A549 (cell line): ENCODE results near the gene DDAH2. TPM values are rescaled to one million over a fixed set of nuclear protein-coding genes. Genes with fewer than 3 reads are reported as not detected.

Source experiments
- ATAC-seq, 2 experiments: fragments of 200-7000 bp in 1 of 2; fragments of >200 bp in 1 of 2; cut with Nextera tagmentation in 1 of 2; cut with Tn5 transposase in 1 of 2; 3 replicates each; pipeline versions ENCODE4 v1.8.0 to v1.9.1; 2018 to 2020; ENCODE audit warnings: mild to moderate bottlenecking in 1 of 2, moderate library complexity in 1 of 2
- CTCF ChIA-PET: fragments of 300-600 bp; sonication (Branson Sonifier 250); formaldehyde crosslinking; extraction: SDS; loops from one replicate; lab custom pipeline; 2021; ENCODE audit warnings: antibody characterized with exemption, inconsistent platforms; lab: Yijun Ruan, JAX
- POLR2A ChIA-PET: fragments of 350-600 bp; formaldehyde crosslinking; extraction: SDS; loops from one replicate; lab custom pipeline; 2021; ENCODE audit warnings: antibody characterized with exemption, inconsistent platforms; lab: Yijun Ruan, JAX
- DNase-seq, 2 experiments: peaks; one replicate each; pipeline versions ENCODE4 v3.0.0 to v3.0.0-alpha.2; 2011 to 2016; ENCODE audit warnings: low read depth in 1 of 2, low spot score in 1 of 2
- FAIRE-seq: peaks from 2 replicates; lab custom pipeline; 2011; peaks lifted over from hg19 to GRCh38; lab: Jason Lieb, UNC
- H3K27ac ChIP-seq, 2 experiments: fragments of >200 bp; sonication (Bioruptor Twin); formaldehyde crosslinking; 3 replicates each; pipeline ENCODE4 v1.5.1; 2016 to 2017
- H3K4me1 ChIP-seq: fragments of >200 bp; sonication (Bioruptor Twin); formaldehyde crosslinking; 3 replicates; pipeline ENCODE4 v1.6.1; 2016
- H3K4me2 ChIP-seq: fragments of >200 bp; sonication (Bioruptor Twin); formaldehyde crosslinking; 3 replicates; pipeline ENCODE4 v1.6.1; 2016
- H3K4me3 ChIP-seq: fragments of >200 bp; sonication (Bioruptor Twin); formaldehyde crosslinking; 3 replicates; pipeline ENCODE4 v1.5.1; 2016
- H3K9me3 ChIP-seq: fragments of >200 bp; sonication (Bioruptor Twin); formaldehyde crosslinking; 3 replicates; pipeline ENCODE4 v1.6.1; 2016
- CEBPB ChIP-seq, 2 experiments: fragments of >200 bp in 1 of 2; sonication (Bioruptor Twin) in 1 of 2; formaldehyde crosslinking in 1 of 2; IDR thresholded peaks; 2 replicates each; pipeline ENCODE4 v1.6.1; 2012 to 2016
- CHD4 ChIP-seq: fragments of 200-600 bp; sonication (generic); IDR thresholded peaks from 2 replicates; pipeline ENCODE4 v1.6.1; 2016; ENCODE audit warnings: antibody characterized with exemption, mild to moderate bottlenecking, borderline replicate concordance
- CTCF ChIP-seq: fragments of >200 bp; sonication (Bioruptor Twin); formaldehyde crosslinking; IDR thresholded peaks from 3 replicates; pipeline ENCODE4 v1.5.1; 2016
- EHF ChIP-seq: fragments of 250-450 bp; sonication (Bioruptor Pico); IDR thresholded peaks from 2 replicates; pipeline ENCODE4 v1.5.0; 2020; ENCODE audit warnings: mild to moderate bottlenecking
- EHMT2 ChIP-seq: fragments of 200-600 bp; sonication (generic); IDR thresholded peaks from 2 replicates; pipeline ENCODE4 v1.6.1; 2016; ENCODE audit warnings: antibody characterized with exemption, low read depth, mild to moderate bottlenecking, moderate library complexity
- ESRRA ChIP-seq: fragments of 150-350 bp; IDR thresholded peaks from 2 replicates; pipeline ENCODE4 v1.6.1; 2014; ENCODE audit warnings: mild to moderate bottlenecking, low read length, borderline replicate concordance
- FOSB ChIP-seq: fragments of 250-450 bp; sonication (Bioruptor Pico); IDR thresholded peaks from 2 replicates; pipeline ENCODE4 v1.5.0; 2020; ENCODE audit warnings: mild to moderate bottlenecking, moderate library complexity
- HDAC2 ChIP-seq: fragments of 200-600 bp; sonication (generic); IDR thresholded peaks from 2 replicates; pipeline ENCODE4 v1.6.1; 2016
- HOXB5 ChIP-seq: fragments of 250-450 bp; sonication (Bioruptor Pico); IDR thresholded peaks from 2 replicates; pipeline ENCODE4 v1.5.0; 2020; ENCODE audit warnings: mild to moderate bottlenecking, moderate library complexity
- JUNB ChIP-seq: fragments of >200 bp; sonication (Bioruptor Twin); formaldehyde crosslinking; IDR thresholded peaks from 2 replicates; pipeline ENCODE4 v1.6.1; 2016
- KDM1A ChIP-seq: fragments of 200-600 bp; sonication (generic); IDR thresholded peaks from 2 replicates; pipeline ENCODE4 v1.6.1; 2016; ENCODE audit warnings: low read depth, mild to moderate bottlenecking
- MYC ChIP-seq: IDR thresholded peaks from 2 replicates; pipeline ENCODE4 v1.6.1; 2012; ENCODE audit warnings: mild to moderate bottlenecking, inconsistent platforms, low read length, improper control_type of control experiment, borderline replicate concordance
- NFE2L2 ChIP-seq: fragments of 150-350 bp; conservative IDR thresholded peaks from 2 replicates; pipeline ENCODE4 v1.6.1; 2014; ENCODE audit warnings: low read length
- NPAS2 ChIP-seq: fragments of 250-450 bp; sonication (Bioruptor Pico); IDR thresholded peaks from 2 replicates; pipeline ENCODE4 v1.8.0; 2022; ENCODE audit warnings: mild to moderate bottlenecking, moderate library complexity, borderline replicate concordance
- PBX3 ChIP-seq: IDR thresholded peaks from 2 replicates; pipeline ENCODE4 v1.6.1; 2012
- POLR2AphosphoS2 ChIP-seq: conservative IDR thresholded peaks from 2 replicates; pipeline ENCODE4 v1.6.1; 2012; ENCODE audit warnings: low read length, improper control_type of control experiment, inconsistent platforms
- RAD21 ChIP-seq, 2 experiments: fragments of >200 bp in 1 of 2; sonication (Bioruptor Twin) in 1 of 2; formaldehyde crosslinking in 1 of 2; IDR thresholded peaks in 1 of 2; conservative IDR thresholded peaks in 1 of 2; 2 replicates in 1 of 2; 3 replicates in 1 of 2; pipeline ENCODE4 v1.6.1; 2012 to 2018; ENCODE audit warnings: inconsistent platforms in 1 of 2
- RFX5 ChIP-seq: fragments of 450-650 bp; IDR thresholded peaks from 2 replicates; pipeline ENCODE4 v1.7.1; 2014; ENCODE audit warnings: antibody characterized with exemption, mild to moderate bottlenecking, moderate library complexity
- TFCP2L1 ChIP-seq: fragments of 250-450 bp; sonication (Bioruptor Pico); IDR thresholded peaks from 2 replicates; pipeline ENCODE4 v1.5.0; 2021; ENCODE audit warnings: mild to moderate bottlenecking
- ZC3H11A ChIP-seq: fragments of 450-650 bp; IDR thresholded peaks from 2 replicates; pipeline ENCODE4 v1.6.1; 2014; ENCODE audit warnings: antibody characterized with exemption, mild to moderate bottlenecking
- ZNF302 ChIP-seq: fragments of 250-450 bp; sonication (Bioruptor Pico); IDR thresholded peaks from 2 replicates; pipeline ENCODE4 v1.9.0; 2021; ENCODE audit warnings: inconsistent platforms, mild to moderate bottlenecking, moderate library complexity
- WGBS: methylation state at CpG from one replicate; pipeline ENCODE4 v1.1.6; 2017; ENCODE audit errors: missing lambda C conversion rate; 5-methylcytosine and 5-hydroxymethylcytosine counted together
- polyA plus RNA-seq, 4 experiments: library from polyadenylated mRNA; depleted of rRNA in 3 of 4; stranded (reverse); fragments of >200 nt; fragmentation: RNase III in 1 of 4; extraction: RNeasy Plus Mini Kit Qiagen cat#74134 plus additional on column Dnase treatment in 1 of 4; gene quantifications; 2 replicates in 3 of 4; 3 replicates in 1 of 4; pipeline ENCODE4 v1.2.3, GENCODE V29; 2011 to 2017
- TF ChIP-seq, protein P1 (sequence below): IDR thresholded peaks from 2 replicates; pipeline ENCODE4 v1.6.1; 2012
- TF ChIP-seq, protein P2 (sequence below): fragments of 150-350 bp; IDR thresholded peaks from 2 replicates; pipeline ENCODE4 v1.6.1; 2014; ENCODE audit warnings: low read depth, mild to moderate bottlenecking, low read length

DDAH2 gene
- polyA plus RNA-seq, 2 of the 4 experiments (the other 2 are of a cell fraction), result 19.3 to 54.5 TPM

- no peak for DNase-seq
- TF ChIP-seq CTCF (no peak), HDAC2 (no peak), ZC3H11A (no peak), KDM1A (no peak), HOXB5 (no peak), PBX3 (no peak), EHF (CRISPR knock-in tag) (no peak)
- TF ChIP-seq, protein P1, sequence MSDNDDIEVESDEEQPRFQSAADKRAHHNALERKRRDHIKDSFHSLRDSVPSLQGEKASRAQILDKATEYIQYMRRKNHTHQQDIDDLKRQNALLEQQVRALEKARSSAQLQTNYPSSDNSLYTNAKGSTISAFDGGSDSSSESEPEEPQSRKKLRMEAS, result no peak
- TF ChIP-seq, protein P2, sequence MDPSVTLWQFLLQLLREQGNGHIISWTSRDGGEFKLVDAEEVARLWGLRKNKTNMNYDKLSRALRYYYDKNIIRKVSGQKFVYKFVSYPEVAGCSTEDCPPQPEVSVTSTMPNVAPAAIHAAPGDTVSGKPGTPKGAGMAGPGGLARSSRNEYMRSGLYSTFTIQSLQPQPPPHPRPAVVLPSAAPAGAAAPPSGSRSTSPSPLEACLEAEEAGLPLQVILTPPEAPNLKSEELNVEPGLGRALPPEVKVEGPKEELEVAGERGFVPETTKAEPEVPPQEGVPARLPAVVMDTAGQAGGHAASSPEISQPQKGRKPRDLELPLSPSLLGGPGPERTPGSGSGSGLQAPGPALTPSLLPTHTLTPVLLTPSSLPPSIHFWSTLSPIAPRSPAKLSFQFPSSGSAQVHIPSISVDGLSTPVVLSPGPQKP, result no peak
- no peaks in the 10 kb centered on the region for H3K9me3 ChIP-seq
- CTCF ChIA-PET, result interaction anchor here (1.3 to 2.0 kb wide), 4 partner anchors 10 to 45 kb away, joined by 3 to 6 read pairs (median 4); partner anchors contain the start of genes DDAH2 and MPIG6B
- no peak overlapping the region for H3K27ac ChIP-seq
- WGBS, result 58% methylated on average over 5 of the region's 5 CpGs
- no peak overlapping the region for H3K4me3 ChIP-seq
- no peak for FAIRE-seq
- ATAC-seq, result no peak
- POLR2A ChIA-PET, result no interaction called here
- 0 out of 3 replicates have a peak, but pooled peaks cover 3% of the 10 kb centered on the region for H3K4me1 ChIP-seq
- H3K4me2 ChIP-seq, result no peak overlapping the region
Observed at GRCh38 chr6:31713991-31714684, 15.0 kb downstream of the DDAH2 start.

- DNase-seq (no peak), FAIRE-seq (no peak), ATAC-seq (no peak)
- CTCF ChIA-PET, result interaction anchor here (1.3 to 1.7 kb wide), 3 partner anchors 10 to 45 kb away, joined by 3 to 6 read pairs (median 4); partner anchors contain the start of gene MPIG6B
- WGBS, result 79% methylated on average over 3 of the region's 4 CpGs
- TF ChIP-seq EHMT2 (no peak), MYC (no peak), NPAS2 (CRISPR knock-in tag) (no peak), NFE2L2 (no peak), POLR2AphosphoS2 (no peak), CEBPB (IDR thresholded peaks at IDR 0.05) (no peak), TFCP2L1 (CRISPR knock-in tag) (no peak), FOSB (CRISPR knock-in tag) (no peak), RAD21 (conservative IDR thresholded peaks at IDR 0.05 in 1 of 2, IDR thresholded peaks at IDR 0.05 in 1 of 2) (no peak), KDM1A (no peak), ESRRA (no peak), CHD4 (no peak), ZNF302 (CRISPR knock-in tag) (no peak), JUNB (no peak), HDAC2 (no peak), RFX5 (no peak)
- TF ChIP-seq, protein P2, result no peak
- Histone ChIP-seq H3K4me3 (no peak overlapping the region), H3K27ac (no peak overlapping the region), H3K9me3 (no peaks in the 10 kb centered on the region), H3K4me2 (no peak overlapping the region), H3K4me1 (0 out of 3 replicates have a peak, but pooled peaks cover 3% of the 10 kb centered on the region)
- POLR2A ChIA-PET, result interaction anchor here (0.7 kb wide), 1 partner anchor 166 kb away, joined by 5 read pairs; the partner anchor contains the start of gene NFKBIL1
Observed at GRCh38 chr6:31713465-31713864, 15.6 kb downstream of the DDAH2 start.
